Uterus (tissue), 2 donors: ENCODE data around the gene TCERG1.

Source experiments
- CTCF ChIP-seq, 4 experiments: fragments of 200-600 bp in 2 of 4; fragments of 450-650 bp in 2 of 4; sonication (generic) in 2 of 4; IDR thresholded peaks; one replicate each; pipeline ENCODE4 v1.5.1; 2016 to 2019; ENCODE audit warnings: antibody characterized with exemption in 4 of 4, mild to moderate bottlenecking in 2 of 4, moderate library complexity in 1 of 4
- POLR2A ChIP-seq, 2 donors: fragments of 450-650 bp; IDR thresholded peaks; one replicate each; pipeline ENCODE4 v1.6.1; 2016; ENCODE audit warnings: antibody characterized with exemption in 2 of 2, mild to moderate bottlenecking in 1 of 2, moderate library complexity in 1 of 2

DNA sequence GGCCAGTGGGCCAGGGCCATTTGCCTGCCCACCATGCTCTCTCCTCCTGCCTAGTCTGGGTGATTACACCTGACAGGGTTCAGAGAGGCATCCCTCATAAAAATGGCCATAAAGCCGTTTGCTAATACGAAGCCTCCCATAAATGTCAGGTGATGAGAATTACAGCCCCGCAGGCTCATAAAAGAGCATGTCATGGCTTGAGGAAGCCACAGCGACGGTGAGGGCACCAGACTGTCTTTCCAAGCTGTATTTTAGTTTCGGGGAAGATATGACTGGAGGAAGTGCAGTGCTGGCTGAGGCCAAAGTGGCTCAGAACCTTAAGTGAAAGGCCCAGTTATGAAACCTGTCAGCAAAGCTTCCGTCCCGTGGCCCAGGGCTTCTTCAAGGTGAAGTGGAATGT, 18.5 kb upstream of the TCERG1 start:
- no peak for TF ChIP-seq CTCF (IDR thresholded peaks at IDR 0.05)
- TF ChIP-seq POLR2A (IDR thresholded peaks at IDR 0.05), result no peak
